GM11168 (cell line): Measurements from ENCODE around the gene HELQ.

Experiments used
- in situ Hi-C: fragments of 300-500 bp; cut with MboI; formaldehyde crosslinking; loops from one replicate; pipeline ENCODE4 v1.12.0; 2022; ENCODE audit warnings: low sequenced_read_pairs; ENCODE audit not compliant: unreplicated experiment

The HELQ gene, protein sequence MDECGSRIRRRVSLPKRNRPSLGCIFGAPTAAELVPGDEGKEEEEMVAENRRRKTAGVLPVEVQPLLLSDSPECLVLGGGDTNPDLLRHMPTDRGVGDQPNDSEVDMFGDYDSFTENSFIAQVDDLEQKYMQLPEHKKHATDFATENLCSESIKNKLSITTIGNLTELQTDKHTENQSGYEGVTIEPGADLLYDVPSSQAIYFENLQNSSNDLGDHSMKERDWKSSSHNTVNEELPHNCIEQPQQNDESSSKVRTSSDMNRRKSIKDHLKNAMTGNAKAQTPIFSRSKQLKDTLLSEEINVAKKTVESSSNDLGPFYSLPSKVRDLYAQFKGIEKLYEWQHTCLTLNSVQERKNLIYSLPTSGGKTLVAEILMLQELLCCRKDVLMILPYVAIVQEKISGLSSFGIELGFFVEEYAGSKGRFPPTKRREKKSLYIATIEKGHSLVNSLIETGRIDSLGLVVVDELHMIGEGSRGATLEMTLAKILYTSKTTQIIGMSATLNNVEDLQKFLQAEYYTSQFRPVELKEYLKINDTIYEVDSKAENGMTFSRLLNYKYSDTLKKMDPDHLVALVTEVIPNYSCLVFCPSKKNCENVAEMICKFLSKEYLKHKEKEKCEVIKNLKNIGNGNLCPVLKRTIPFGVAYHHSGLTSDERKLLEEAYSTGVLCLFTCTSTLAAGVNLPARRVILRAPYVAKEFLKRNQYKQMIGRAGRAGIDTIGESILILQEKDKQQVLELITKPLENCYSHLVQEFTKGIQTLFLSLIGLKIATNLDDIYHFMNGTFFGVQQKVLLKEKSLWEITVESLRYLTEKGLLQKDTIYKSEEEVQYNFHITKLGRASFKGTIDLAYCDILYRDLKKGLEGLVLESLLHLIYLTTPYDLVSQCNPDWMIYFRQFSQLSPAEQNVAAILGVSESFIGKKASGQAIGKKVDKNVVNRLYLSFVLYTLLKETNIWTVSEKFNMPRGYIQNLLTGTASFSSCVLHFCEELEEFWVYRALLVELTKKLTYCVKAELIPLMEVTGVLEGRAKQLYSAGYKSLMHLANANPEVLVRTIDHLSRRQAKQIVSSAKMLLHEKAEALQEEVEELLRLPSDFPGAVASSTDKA

DNA sequence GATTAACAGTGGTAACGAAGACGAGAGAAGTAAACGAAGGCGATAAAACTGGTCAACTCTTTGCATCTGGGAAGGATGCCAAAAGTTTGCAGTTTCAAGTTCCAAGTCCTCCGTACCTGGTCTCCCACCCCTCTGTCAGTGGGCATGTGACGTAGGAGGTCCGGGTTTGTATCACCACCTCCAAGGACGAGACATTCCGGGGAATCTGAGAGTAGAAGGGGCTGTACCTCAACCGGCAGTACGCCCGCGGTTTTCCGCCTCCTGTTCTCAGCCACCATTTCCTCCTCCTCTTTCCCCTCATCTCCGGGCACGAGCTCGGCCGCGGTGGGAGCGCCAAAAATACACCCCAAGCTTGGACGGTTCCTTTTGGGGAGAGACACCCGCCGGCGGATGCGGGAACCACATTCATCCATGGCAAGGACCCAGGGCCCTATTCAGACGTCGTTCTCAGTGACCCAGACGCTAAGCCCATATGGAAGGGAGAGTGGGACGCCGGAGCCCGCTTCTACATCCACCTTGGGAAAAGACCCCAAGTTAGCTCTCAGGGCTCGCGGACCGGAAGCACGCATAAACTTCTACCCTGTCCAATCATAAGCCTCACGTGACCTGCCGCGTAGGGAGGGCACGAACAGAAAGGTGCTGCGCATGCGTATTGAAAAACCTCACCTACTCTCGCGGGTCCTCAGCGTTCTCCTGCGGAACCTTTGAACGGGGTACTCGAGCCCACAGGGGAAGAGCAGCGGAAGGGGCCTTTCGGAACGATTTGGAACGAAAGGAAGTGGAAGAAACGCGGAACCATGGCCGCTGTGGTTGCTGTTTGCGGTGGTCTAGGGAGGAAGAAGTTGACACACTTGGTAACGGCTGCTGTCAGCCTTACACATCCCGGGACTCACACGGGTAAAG, at the start of gene HELQ, which contains the start of gene MRPS18C:
Gene HELQ (minus strand): TSS at position 543 of the 903 bp plus-strand sequence. CDS start 130 bp downstream, at position 413.
Gene MRPS18C (plus strand): TSS at position 778 of the 903 bp plus-strand sequence. CDS start 20 bp downstream, at position 798.
- in situ Hi-C loops: no loop called here

DNA sequence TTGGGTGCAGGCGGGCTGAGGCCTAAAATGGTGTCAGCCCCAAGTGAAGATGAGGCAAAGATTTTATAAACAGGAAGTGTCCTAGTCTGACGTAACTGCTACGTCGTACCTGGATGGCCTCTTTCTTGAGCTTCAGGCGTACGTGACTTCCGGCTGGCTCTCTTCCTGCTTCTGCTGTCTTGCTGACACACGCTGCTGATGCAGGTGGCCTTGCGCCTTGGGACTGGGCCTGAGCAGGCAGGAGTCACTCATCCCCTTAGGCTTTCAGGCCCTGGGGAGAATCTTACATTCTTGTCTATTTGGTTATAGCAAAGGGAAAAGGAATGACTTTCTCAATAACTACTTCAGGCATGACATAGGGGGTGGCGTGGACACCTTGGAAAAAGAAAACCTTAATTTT, 49.4 kb upstream of the HELQ start:
- in situ Hi-C loops: loop anchor here (25.0 kb wide), 1 partner anchor 982 kb away; the partner anchor contains the start of gene NKX6-1

GRCh38 chr4:83504503-83504902, 48.9 kb upstream of the HELQ start:
- in situ Hi-C loops: loop anchor here (25.0 kb wide), 1 partner anchor 983 kb away; the partner anchor contains the start of gene NKX6-1

DNA sequence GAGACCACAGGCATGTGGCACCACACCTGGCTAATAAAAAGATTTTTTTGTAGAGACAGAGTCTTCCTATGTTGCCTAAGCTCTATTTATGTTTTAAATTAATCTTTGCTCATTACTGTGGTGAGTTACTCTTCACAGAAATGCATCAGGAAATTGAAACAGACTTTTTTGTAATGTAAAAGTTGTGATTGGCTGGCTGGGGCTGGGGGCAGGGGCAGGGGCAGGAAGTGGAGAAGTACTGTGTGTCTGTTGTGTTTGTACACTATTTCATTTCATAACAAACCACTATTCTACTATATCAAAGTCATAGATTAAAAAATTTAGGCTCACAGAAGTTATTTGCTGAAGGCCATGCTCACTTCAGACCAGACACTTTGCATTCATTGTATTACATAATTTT, 48.4 kb upstream of the HELQ start:
- in situ Hi-C loops: loop anchor here (25.0 kb wide), 1 partner anchor 983 kb away; the partner anchor contains the start of gene NKX6-1

- in situ Hi-C loops: loop anchor here (25.0 kb wide), 1 partner anchor 986 kb away; the partner anchor contains the start of gene NKX6-1
Measured at GRCh38 chr4:83501671-83502070, 46.0 kb upstream of the HELQ start.

- in situ Hi-C loops: loop anchor here (5.0 kb wide), 1 partner anchor 134 kb away; no protein-coding TSS in a partner anchor
Measured at GRCh38 chr4:83498187-83498586, 42.6 kb upstream of the HELQ start.

GRCh38 chr4:83496085-83496917, 40.7 kb upstream of the HELQ start:
- in situ Hi-C loops: loop anchor here (5.0 kb wide), 1 partner anchor 136 kb away; no protein-coding TSS in a partner anchor

DNA sequence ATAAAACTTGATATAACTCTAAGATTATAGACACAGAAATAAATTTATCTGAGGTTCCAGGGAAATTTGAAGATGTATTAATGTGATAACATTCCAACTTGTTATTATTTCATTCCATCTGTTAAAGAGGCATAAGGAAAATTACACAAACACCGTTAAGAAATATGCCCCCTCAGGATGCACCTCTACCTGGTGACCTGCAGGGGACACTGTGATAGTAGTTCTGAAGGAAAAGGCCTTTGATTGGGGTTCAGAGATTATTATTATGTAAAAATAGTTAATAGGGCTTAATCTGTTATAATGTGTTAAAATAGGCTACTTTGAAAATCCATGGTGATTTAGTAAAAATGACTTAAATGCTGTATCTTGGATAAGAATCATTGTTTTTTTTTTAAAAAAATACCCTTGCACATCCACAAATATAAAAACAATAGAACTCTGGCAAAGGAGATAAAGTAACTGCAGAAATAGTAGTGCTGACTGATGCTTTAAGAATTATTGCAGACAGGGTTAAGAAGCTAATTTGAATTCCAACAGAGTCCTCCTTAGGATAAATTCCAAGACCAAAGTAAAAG, 35.3 kb upstream of the HELQ start:
- in situ Hi-C loops: no loop called here

GRCh38 chr4:83489711-83490326, 34.2 kb upstream of the HELQ start:
- in situ Hi-C loops: no loop called here

- in situ Hi-C loops: no loop called here
Measured at GRCh38 chr4:83486457-83487129, 31.0 kb upstream of the HELQ start.

- in situ Hi-C loops: no loop called here
Measured at GRCh38 chr4:83484500-83485461, 29.2 kb upstream of the HELQ start, which contains the start of gene ABRAXAS1. ABRAXAS1 (minus strand) TSS chr4:83485100; CDS start chr4:83485072, 28 bp downstream.

DNA sequence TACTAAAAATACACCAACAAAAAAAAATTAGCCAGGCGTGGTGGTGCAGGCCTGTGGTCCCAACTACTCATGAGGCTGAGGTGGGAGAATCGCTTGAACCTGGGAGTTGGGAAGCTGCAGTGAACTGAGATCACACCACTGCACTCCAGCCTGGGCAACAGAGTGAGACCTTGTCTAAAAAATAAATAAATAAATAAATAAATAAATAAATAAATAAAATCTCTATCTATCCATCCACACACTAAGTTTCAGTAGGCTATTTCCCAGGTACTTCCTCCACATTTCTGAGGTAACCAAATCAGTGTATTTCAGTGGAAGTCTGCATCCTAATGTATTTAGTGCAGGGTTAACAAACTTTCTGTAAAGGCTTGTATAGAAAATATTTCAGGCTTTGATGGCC, 18.3 kb upstream of the HELQ start:
- in situ Hi-C loops: no loop called here

GRCh38 chr4:83473423-83473822, 17.8 kb upstream of the HELQ start:
- in situ Hi-C loops: no loop called here

GRCh38 chr4:83456184-83456501, 520 bp upstream of the HELQ start:
- in situ Hi-C loops: no loop called here

GRCh38 chr4:83454686-83455085, 937 bp downstream of the HELQ start:
- in situ Hi-C loops: no loop called here

DNA sequence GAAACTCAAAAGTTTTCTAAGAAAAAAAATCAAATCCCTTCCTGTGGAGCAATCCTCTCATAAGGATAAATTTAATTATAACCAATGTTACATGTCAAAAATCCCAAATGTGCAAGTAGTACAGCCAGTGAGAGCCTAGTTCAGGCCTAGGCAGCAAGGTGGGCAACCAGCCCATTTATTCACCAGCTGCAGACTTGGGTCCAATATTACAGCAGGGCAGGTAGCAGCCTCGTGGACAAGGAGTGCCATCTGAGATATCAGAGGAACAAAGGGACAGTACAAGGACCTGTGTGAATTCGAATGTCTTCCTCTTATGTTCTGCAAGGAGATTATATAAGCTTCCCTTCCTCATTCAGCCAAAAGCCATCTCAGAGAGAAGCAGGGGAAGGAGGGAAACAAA, 6.6 kb downstream of the HELQ start:
- in situ Hi-C loops: no loop called here
